BJ (cell line): ENCODE data around the gene PDE7B. TPM values are rescaled to one million over a fixed set of nuclear protein-coding genes. Genes with fewer than 3 reads are reported as not detected.

Experiments used
- CTCF ChIA-PET: fragments of 350-600 bp; formaldehyde crosslinking; extraction: SDS; loops from one replicate; lab custom pipeline; 2021; ENCODE audit warnings: antibody characterized with exemption, inconsistent platforms; lab: Yijun Ruan, JAX
- POLR2A ChIA-PET: fragments of 300-600 bp; sonication (Branson Sonifier 250); formaldehyde crosslinking; extraction: SDS; loops from one replicate; lab custom pipeline; 2021; ENCODE audit warnings: antibody characterized with exemption; lab: Charles Lee
- DNase-seq: peaks from one replicate; pipeline ENCODE4 v3.0.0-alpha.2; 2011; ENCODE audit warnings: low read depth
- H3K27me3 ChIP-seq: 2 replicates; pipeline ENCODE4 v1.6.0; 2011; ENCODE audit warnings: low read length; ENCODE audit not compliant: control insufficient read depth, insufficient read depth
- H3K36me3 ChIP-seq: 2 replicates; pipeline ENCODE4 v1.5.1; 2011; ENCODE audit warnings: low read length; ENCODE audit not compliant: control insufficient read depth, insufficient read depth
- H3K4me3 ChIP-seq: 2 replicates; pipeline ENCODE4 v1.5.1; 2011; ENCODE audit warnings: low read depth, mild to moderate bottlenecking, control low read depth, low read length
- polyA minus RNA-seq: library from RNA; depleted of rRNA, polyadenylated mRNA; stranded (reverse); fragments of >200 nt; gene quantifications from 2 replicates; pipeline ENCODE4 v1.2.3, GENCODE V29; 2011; rRNA and poly(A)+ RNA removed
- polyA plus RNA-seq: library from polyadenylated mRNA; depleted of rRNA; stranded (reverse); fragments of >200 nt; gene quantifications from 2 replicates; pipeline ENCODE4 v1.2.3, GENCODE V29; 2011; rRNA removed
- TF ChIP-seq, protein P1 (sequence below): IDR thresholded peaks from 2 replicates; pipeline ENCODE4 v1.5.1; 2011; ENCODE audit warnings: low read depth, mild to moderate bottlenecking, control low read depth, inconsistent platforms, low read length, moderate library complexity; ENCODE audit not compliant: insufficient read depth

Gene PDE7B
- 1.7 and 2.7 TPM in 2 replicates for polyA plus RNA-seq
- 2.7 and 4.5 TPM in 2 replicates for polyA minus RNA-seq

DNA sequence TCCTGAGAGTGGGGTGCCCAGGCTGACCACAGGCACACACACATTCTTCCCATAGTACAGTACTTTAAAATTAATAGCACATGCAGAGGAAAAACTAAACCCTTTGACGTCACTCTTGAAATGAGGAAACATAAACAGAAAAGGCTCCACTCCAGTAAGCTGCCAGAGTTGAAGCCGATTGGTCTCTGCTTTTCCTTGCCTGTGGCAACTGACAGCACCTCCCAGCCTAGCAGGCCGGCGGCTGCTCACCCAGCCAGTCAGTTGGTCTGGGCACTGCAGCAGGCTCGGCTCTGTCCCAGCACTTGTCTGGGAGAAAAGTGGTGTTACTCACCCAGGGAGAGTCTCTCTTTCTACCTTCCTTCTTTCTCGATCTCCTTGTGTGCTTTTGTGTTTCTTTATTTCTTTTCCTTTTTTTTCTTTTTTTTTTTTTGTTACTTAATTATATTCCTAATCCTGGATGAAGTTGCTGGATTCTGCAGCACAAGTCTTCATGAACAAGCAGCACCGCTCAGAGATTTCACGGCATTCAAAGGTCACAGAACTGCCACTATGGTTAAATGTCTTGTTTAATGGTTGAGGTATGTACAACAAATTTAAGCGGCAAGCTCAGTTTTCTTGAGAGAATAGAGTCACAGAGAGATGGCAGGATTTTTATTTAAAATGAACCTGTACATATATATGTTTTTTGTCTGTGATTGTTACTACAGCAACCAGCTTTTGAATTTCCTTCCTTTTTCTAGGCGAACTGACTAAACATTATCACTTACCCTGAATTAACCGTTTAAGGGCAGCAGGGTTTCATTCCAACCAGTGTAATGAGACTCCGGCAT lies at the start of gene PDE7B:
PDE7B (plus strand) TSS at position 260 of the 830 bp plus-strand sequence.
- Histone ChIP-seq H3K4me3 (peak within 1 kb of the TSS; percentile 26), H3K36me3 (no peaks in the 10 kb centered on the region), H3K27me3 (no peaks in the 10 kb centered on the region)
- TF ChIP-seq, protein P1, sequence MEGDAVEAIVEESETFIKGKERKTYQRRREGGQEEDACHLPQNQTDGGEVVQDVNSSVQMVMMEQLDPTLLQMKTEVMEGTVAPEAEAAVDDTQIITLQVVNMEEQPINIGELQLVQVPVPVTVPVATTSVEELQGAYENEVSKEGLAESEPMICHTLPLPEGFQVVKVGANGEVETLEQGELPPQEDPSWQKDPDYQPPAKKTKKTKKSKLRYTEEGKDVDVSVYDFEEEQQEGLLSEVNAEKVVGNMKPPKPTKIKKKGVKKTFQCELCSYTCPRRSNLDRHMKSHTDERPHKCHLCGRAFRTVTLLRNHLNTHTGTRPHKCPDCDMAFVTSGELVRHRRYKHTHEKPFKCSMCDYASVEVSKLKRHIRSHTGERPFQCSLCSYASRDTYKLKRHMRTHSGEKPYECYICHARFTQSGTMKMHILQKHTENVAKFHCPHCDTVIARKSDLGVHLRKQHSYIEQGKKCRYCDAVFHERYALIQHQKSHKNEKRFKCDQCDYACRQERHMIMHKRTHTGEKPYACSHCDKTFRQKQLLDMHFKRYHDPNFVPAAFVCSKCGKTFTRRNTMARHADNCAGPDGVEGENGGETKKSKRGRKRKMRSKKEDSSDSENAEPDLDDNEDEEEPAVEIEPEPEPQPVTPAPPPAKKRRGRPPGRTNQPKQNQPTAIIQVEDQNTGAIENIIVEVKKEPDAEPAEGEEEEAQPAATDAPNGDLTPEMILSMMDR = no peak
- ChIA-PET CTCF (interaction anchor here (0.6 kb wide), 1 partner anchor 90 kb away, joined by 3 read pairs; no protein-coding TSS in a partner anchor), POLR2A (interaction anchor here (0.6 kb wide), 1 partner anchor 22 kb away, joined by 4 read pairs; no protein-coding TSS in a partner anchor)
- peak; percentile 91 for DNase-seq

DNA sequence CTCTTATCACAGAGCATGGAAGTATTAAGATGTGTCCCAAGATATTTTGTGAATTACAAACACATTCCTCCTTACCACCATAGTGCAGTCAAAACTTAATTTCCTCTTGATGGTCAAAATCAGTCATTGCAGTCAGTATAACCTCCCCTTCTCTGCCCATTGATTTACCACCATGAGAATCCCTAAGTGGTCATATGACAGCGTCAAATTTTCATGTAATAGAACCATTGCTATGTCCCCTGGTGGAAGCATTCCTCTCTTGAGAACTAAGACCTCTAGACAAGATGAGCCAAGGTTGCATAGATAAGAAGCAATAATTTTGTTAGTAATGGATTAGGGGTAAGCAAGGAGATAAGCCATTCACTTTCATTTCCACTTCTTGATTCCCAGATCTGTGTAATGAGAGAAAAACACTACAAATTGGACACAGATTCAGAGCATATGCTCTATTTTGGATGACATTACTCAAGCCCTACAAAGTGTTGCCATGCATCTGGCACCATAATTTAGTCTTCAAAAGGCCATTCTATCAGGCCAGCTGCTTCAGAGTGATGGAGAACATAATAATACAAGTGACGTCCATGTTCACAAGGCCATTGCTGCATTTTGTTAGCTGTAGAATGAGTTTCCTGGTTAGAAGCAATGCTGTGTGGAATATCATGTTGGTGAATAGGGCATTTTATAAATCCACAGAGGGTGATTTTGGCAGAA lies 49.6 kb upstream of the PDE7B start:
- ChIA-PET CTCF (interaction anchor here (1.1 kb wide), 1 partner anchor 58 kb away, joined by 3 read pairs; no protein-coding TSS in a partner anchor), POLR2A (no interaction called here)
- H3K4me3 ChIP-seq = no peak overlapping the region
- TF ChIP-seq, protein P1 = no peak
- DNase-seq = no peak
- H3K36me3 ChIP-seq = no peaks in the 10 kb centered on the region
- H3K27me3 ChIP-seq = no peaks in the 10 kb centered on the region

DNA sequence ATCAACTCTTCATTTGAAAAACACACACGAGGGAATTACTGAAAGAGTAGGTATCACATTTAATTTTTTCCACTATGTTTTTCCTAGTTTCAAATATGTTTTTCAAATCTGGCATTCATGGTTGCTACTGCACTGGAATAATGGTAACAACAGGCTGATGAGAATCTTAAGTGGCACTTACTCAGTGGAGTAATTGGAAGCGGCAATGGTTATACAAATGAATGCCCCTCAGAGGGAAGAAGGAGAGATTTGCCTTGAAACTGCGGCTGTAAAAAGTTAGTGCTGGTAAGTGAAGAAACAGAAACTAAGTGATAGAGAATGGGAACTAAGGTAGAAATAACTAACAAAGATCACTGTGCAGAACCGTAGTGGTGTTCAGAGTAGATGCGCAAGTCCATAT lies 41.0 kb upstream of the PDE7B start:
- Histone ChIP-seq H3K4me3 (no peak overlapping the region), H3K27me3 (no peaks in the 10 kb centered on the region), H3K36me3 (no peaks in the 10 kb centered on the region)
- CTCF ChIA-PET = no interaction called here
- DNase-seq = no peak
- POLR2A ChIA-PET = no interaction called here
- TF ChIP-seq, protein P1 = no peak

DNA sequence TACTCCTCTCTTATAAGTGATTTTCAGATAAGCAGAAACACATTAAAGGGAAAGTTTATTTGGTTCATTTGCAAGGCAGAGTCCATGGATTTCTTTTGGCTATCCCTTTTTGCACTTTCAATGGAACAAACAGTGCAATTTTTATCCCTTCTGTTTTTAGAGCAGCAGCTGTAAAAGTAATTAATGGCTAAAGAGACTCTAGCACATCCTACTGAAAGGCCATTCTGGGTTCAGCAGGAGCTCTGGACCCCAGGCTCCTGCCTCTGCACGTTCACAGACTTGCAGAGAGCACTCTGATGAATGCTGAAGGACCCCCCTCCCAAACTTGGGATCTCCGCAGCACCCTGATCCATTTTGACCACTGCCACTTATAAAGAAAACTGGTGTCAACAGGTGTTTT lies 40.3 kb upstream of the PDE7B start:
- Histone ChIP-seq H3K4me3 (no peak overlapping the region), H3K27me3 (no peaks in the 10 kb centered on the region), H3K36me3 (no peaks in the 10 kb centered on the region)
- no peak for DNase-seq
- POLR2A ChIA-PET = no interaction called here
- CTCF ChIA-PET = no interaction called here
- TF ChIP-seq, protein P1 = no peak
